NCI-H748 (cell line): ENCODE data around the gene CD55.
A peak's percentile ranks its signal among the peaks of the same experiment; 100 is the strongest.

Experiments used
- DNase-seq: peaks from one replicate; lab custom pipeline; 2025; ENCODE audit not compliant: unreplicated experiment; lab: John Stamatoyannopoulos, UW

Gene CD55

DNA sequence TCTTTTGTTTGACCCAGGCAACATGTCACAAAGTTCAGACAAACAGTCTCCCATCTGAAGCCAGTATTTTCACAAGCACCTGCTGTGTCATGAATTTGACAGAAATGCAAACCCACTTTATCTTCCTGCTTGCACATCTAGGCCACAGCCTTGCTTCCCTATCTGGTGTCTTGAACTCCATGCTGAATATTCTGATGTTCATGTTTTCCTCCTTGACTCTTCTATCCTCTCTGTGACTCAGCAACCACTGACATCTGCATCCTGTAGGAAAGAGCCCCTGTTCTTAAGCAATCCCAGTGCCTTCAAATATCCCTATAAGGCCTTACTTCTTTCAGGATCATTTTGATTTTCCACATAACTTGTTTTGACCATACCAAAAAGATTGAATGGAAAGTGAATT is 6.5 kb downstream of the CD55 start:
- DNase-seq = no peak

DNA sequence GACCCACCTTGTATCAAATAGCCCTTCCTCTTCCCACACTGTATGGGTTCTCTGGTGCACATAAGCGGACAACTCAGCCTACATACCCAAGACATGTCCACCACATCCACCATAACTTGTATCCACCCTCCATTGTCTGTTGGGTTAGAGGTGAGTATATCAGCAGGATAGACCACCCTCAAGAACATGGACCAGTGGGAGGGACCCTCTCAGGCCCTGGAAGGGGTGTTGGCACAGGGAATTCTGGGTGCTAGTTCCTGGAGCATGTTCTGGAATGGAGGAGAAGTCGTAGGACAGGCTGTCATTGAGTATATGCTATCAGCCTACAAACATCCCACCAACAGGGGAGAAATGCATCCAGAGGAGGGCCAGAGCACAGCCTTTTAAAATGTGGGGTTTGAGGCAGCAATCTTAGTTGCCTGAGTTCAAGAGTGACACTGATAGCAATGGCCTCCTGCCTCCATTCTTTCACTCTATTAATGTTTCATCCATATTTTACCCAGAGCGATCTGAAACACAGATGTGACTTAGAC is 7.5 kb downstream of the CD55 start:
- DNase-seq = no peak

DNA sequence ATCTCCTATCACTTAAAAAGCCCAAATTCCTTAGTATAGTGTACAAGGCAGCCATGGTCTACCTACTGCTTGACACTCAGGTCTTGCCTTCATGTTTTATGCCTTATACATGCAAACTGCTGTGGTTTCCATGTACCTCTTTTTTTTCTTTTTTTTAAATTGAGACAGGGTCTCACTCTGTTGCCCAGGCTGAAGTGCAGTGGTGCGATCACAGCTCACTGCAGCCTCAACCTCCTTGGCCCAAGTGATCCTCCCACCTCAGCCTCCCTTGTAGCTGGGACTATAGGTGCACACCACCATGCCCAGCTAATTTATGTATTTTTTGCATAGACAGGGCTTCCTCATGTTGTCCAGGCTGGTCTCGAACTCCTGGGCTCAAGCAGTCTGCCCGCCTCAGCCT is 8.0 kb downstream of the CD55 start:
- no peak for DNase-seq

DNA sequence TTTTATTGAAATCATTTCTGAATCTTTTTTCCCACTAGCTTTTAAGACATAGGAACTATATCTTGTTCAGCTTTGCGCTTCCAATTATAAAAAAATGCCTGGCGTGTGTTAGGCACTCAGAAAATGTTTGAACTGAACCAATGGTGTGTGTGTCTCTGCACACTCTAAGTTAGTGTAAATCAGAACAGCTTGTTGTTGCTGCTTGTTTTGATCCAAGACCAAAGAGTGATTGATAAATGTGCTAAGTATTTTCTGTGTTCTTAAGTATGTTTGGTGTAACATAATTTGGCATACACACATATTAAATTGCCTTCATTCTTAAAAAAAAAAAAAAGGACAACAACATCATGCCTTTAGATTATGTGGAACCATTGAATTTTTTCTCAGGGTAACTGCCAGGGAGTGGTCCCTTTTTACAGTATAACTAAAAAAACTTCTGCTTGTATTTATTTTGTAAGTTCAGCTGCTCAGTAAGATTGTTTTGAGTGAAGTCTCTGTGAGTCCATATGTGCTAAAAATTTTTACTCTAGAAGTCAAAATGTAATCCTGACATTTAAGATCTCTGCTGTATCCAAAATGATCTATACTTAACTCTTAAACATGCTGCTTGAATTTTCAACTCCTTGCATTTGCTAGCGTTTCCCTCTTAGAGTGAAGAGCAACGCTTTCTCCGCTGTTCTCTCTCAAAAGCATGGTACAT is 8.7 kb downstream of the CD55 start:
- no peak for DNase-seq

DNA sequence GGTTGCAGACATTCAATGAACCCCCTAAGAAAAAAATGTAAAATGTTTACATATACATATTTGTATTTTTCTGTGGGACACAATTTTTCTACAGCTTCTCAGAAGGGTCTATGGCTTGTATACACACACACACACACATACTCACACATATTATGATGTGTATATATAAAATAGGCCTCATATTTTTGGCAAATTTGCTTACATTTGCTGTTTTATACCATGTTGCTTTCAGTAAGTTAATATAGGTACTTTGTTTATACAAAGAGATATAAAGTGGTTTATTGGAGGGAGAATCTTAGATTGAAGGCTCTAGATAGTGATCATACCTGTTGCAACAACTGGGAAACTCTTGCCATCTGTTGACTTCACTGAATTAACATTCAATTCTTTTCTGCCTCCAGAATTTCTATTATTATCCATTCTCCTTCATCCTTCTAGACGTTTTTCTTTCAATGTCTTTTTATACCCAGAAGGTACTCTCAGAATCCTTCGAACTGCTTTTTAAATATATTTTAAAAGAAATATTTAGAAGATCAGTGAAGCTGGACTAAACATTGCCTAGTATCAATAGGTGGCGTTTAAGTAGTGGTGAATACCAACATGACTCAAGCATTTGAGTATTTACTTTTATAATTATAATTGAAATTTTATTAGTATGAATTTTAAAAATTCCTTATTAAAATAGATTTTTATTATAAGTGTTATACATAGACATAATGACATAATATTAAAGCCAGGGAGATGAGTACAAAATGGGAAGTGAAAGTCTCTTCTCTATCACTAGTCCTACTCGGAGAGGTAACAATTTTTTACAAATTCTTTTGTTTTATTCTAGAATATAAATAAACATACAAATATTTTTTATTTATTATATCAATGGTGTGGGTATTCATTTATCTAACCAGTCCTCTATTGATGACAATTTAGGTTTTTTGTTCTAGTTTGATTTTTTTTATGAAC is 10.2 kb downstream of the CD55 start:
- DNase-seq = no peak

DNA sequence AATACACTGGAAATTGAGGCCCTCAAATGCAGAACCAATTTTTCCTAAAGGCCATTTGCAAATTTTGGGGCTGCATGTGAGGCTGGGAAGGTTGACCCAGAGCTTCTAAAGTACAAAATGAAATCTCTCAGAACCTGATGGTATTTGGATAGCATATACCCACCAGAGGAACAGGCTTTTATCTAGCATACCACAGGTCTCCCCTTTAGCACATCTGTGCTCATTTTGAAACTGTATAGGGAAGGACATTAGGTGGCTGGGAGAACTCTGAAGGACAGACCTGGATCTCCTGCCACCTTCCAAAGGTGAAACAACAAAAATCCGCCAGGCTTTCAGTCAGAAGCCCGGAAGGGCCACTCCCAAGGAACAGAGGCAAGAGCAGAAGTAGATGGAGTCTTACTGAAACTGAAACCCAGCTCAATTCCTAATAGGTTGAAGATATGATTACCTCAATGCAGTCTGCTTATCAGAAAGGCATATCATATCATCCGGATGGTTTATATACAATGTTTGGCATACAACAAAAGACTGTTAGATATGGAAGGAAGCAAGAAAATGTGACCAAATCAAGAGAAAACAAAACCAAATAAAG is 11.6 kb downstream of the CD55 start:
- no peak for DNase-seq

DNA sequence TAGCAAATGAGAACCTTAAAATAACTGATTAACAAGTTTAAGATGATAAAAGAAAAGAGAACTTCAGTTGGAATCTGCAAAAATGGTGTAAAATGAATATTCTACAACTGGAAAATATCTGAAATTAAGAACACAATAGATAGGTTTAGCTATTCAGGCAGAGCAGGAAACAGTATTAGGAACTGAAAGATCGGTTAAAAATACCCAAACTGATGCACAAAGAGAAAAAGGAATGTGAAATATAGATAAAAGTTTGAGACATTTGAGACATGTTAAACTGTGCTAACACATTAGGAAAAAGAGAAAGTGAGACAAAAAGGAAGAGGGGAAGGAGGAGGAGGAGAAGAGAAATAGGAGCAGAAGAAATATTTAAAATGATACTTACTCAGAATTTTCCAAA is 12.1 kb downstream of the CD55 start:
- DNase-seq = no peak

DNA sequence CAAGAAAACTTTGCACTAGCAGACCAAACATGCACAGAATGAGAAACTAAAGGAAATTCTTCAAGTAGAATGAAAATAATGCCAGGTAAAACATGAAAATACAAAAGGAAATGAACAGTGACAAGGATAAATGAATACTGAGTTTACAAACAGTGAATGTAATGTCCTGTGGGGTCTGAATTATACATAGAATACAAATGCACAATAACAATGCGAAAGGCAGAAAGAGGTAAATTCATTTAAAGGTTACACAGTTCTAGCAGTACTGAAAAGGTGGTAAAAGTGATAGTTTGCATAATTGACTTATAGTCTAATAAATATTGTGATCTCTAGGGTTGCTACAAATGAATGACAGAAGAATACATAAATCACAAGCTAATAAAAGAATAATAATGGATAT is 12.9 kb downstream of the CD55 start:
- DNase-seq = no peak

DNA sequence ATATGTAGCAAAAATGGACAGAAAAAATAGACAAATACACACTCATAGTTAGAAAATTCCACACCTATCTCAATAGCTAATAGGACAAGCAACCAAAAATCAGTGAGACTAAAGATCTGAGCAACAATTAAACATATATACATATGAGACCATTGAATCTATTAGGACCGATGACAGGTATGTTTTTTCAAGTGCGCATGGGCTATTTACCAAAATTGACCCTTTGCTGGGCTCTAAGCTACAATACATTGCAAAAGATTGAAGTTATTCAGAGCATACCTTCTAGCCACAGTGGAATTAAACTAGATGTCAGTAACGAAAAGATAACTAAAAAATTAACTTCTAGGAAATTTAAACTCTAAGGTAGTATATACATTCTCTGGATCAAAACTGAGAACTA is 13.7 kb downstream of the CD55 start:
- no peak for DNase-seq

DNA sequence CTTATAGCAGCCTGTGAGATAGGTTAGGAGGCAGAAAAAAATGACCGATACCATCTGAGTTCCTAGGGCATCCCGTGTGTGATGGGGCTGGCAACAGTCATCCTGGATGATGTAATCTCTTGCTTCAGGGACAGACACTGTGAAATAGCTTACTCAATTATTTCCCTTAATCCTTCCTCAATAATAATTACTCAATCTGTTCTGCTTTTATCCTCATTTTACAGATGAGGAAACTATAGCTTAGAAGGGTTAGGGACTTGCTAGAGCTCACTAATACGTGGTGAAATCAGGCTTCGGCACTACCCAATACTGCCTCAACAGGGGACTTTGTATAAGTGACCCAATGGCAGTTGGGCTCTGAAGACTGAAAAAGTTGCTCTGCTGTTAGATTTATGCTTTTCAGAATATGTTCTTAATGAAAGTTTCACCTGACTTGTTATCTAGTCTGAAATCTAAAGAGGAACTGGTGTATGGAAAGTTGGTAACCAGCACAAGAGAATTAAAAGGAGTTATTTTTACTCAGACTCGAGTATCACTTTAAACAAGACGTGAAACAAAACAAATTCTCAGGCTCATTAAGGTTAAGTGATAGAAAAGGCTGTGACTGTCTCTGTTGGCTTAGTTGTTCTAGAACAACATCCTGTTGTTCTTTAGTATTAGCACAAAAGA is 14.4 kb downstream of the CD55 start:
- DNase-seq = no peak

DNA sequence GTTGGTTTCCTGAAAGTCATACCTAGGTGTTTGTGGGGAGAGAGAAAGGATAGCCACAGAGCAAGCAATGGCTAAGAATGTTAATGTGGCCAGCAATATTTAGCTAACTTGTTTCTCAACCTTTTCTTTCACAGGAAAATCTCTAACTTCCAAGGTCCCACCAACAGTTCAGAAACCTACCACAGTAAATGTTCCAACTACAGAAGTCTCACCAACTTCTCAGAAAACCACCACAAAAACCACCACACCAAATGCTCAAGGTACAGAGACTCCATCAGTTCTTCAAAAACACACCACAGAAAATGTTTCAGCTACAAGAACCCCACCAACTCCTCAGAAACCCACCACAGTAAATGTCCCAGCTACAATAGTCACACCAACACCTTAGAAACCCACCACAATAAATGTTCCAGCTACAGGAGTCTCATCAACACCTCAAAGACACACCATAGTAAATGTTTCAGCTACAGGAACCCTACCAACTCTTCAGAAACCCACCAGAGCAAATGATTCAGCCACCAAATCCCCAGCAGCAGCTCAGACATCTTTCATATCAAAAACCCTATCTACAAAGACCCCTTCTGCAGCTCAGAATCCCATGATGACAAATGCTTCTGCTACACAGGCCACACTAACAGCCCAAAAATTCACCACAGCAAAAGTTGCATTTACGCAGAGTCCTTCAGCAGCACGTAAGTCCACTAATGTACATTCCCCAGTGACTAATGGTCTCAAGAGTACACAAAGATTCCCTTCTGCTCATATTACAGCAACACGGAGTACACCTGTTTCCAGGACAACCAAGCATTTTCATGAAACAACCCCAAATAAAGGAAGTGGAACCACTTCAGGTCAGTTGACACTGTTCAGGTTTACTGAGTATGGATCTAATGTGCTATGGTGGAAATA is 15.3 kb downstream of the CD55 start:
- peak; percentile 58 for DNase-seq

DNA sequence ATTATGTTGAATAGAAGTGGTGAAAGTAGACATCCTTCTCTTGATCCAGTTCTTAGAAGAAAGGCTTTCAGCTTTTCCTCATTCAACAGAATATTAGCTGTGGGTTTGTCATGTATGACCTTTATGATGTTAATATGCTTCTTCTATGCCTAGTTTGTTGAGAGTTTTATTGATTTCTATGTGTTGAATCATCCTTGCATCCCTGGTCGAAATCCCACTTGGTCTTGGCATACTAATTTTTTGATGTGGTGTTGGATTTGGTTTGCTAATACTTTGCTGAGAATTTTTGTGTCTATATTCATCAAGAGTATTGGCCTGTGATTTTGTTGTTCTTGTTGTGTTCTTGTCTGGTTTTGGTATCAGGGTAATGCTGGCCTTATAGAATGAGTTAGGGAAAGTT is 20.9 kb downstream of the CD55 start:
- no peak for DNase-seq

DNA sequence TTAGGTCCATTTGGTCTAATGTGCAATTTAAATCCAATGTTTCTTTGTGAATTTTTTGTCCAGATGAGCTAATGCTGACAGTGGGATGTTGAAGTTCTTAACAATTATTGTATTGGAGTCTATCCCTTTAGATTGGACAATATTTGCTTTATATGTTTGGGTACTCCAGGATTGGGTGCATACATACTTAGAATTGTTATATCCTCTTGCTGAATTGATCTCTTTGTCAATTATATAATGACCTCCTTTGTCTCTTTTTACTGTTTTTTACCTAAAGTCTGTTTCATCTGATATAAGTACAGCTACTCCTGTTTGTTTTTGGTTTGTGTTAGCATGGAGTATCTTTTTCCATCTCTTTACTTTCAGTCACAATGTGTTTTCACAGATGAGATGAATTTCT is 22.2 kb downstream of the CD55 start:
- no peak for DNase-seq

DNA sequence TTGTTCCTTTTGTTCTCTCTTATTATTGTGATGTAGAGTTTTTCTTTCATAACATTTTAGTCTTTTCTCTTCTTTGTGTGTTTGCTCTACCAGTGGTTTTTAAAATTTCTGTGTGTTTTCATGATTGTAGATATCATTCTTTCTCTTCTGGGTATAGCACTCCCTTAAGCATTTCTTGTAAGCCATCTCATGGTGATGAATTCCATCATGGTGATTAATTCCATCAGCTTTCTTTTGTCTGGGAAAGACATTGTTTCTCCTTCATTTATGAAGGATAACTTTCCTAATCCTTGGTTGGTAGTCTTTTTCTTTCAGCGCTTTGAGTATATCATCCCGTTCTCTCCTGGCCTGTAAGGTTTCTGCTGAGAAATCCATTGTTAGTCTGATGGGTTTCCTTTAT is 22.7 kb downstream of the CD55 start:
- DNase-seq = no peak

DNA sequence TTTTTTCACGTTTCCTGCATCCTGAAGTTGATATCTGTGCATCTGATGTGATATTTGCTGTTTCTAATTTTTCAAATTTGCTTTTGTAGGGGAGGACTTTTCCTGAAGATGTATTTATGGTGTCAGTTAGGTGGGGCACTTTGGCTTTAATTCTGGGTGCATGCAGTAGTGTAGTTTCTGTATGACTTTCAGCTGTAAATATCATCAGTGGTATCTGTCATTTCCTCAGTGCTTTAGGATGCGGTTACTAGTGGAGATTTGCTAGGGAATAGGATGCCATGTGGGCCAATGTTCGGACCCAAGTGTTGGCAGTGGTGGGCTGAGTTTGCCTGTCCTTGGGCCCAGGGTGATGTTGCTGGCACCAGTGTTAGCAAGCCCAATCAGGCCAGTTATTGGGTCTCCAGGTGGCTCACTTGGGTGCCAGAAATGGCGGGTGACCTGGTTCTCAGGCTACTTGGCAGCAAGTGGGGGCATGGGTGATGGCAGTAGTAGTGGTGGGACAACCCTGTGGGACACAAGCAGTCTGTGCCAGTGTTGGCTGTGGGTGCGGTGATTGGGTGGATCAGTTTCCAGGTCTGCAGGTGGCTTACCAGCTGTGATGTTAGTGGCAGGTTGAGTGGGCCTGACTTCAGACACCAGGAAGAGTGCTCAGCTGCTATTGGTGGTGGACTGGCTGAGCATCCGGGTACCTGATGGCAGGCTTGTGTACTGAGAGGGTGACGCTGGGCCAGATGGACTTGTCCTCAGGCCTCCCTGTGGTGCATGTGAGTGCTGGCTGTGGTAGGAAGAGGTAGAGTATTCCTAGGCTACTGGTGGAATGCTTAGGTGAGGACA is 24.4 kb downstream of the CD55 start:
- DNase-seq = no peak

DNA sequence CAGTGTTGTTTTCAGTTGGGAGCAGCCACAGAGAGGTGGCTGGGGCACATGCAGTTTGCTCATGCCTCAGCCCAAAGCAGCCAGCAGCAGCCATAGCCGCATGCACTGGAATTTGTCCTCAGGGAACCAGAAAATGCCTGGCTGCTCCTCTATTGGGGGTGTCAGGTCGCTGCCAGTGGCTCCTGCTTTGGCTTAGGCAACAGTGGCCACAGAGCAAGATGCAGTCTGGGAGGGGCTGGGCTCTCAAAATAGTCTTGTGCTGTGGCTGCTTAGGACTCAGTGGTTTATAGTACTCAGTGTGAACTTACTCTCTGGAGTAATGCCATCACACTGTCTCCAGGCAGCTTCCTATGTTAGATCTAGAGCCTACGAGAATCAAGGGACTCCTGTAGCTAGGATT is 25.0 kb downstream of the CD55 start:
- DNase-seq = no peak

DNA sequence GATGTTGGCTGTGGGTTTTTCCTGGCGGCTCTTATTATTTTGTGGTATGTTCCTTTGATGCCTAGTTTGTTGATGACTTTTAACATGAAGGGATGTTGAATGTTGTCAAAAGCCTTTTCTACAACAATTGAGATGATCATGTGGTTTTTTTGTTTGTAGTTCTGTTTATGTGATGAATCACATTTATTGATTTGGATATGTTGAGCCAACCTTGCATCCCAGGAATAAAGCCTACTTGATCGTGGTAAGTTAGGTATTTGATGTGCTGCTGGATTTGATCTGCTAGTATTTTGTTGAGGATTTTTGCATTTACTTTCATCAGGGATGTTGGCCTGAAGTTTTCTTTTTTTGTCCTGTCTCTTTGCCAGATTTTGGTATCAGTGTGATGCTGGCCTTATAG is 28.5 kb downstream of the CD55 start:
- no peak for DNase-seq

DNA sequence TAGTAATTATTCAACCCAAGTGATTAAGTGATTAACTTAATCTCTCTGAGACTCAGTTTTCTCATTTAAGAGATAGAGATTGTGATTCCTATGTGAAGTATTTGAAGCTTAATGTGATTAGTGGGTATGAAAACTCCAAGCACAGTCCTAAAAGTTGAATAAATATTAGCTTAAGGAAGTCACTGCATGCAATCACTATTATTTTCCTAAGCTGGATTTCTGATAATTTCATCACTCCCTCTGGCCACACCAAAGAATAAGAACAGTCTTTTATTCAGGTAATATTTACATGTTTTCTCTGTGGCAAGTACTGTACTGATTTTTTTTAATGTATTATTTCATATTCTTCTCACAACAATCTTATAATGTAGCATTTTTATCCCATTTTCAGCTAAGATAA is 31.1 kb downstream of the CD55 start:
- DNase-seq = no peak

DNA sequence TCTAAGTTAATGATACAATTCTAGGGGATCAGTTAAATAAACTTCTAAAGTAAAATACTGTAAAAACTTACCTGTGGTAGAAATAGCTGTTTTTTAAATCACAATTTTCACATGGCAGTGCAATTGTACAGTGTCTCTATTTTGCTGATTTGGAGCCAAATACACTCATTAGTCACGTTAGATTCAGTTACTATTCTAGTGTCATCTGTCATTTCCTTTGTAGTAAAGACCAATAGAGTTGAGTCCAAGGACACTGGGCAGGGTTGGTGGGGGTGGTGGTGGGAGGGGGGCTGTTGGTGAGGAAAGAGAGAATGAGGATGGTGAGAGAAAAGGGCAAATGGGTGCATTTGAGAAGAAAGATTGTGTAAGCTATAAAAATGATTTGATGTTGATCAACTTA is 33.6 kb downstream of the CD55 start:
- DNase-seq = no peak
